22Rv1 (cell line): ENCODE data around the gene COL25A1.

ENCODE experiments used
- ZFX ChIP-seq: fragments of 450-650 bp; IDR thresholded peaks from 2 replicates; pipeline ENCODE4 v1.6.1; 2017; ENCODE audit warnings: antibody characterized with exemption, borderline replicate concordance
- TF ChIP-seq, protein P1 (sequence below): fragments of 450-650 bp; IDR thresholded peaks from 2 replicates; pipeline ENCODE4 v1.5.1; 2017; ENCODE audit warnings: mild to moderate bottlenecking

DNA sequence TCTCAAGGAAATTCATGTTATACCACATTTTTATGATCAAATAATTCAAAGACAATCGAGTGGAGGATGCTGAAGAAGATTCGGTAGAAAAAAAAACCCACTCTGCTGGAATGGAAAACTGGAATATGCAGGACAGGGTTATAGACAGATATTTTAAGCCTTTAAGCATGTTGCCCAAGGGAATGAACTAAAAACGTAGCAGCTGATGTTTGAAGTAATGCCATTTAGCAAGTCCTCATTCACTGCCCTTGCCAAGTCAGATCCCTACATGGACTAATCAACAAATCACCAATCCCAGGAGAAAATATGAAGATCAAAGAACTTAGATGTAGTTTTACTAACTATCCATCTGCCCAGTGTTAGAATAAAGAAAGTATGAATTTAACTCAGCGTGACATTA lies 464.0 kb downstream of the COL25A1 start:
- TF ChIP-seq, protein P1, sequence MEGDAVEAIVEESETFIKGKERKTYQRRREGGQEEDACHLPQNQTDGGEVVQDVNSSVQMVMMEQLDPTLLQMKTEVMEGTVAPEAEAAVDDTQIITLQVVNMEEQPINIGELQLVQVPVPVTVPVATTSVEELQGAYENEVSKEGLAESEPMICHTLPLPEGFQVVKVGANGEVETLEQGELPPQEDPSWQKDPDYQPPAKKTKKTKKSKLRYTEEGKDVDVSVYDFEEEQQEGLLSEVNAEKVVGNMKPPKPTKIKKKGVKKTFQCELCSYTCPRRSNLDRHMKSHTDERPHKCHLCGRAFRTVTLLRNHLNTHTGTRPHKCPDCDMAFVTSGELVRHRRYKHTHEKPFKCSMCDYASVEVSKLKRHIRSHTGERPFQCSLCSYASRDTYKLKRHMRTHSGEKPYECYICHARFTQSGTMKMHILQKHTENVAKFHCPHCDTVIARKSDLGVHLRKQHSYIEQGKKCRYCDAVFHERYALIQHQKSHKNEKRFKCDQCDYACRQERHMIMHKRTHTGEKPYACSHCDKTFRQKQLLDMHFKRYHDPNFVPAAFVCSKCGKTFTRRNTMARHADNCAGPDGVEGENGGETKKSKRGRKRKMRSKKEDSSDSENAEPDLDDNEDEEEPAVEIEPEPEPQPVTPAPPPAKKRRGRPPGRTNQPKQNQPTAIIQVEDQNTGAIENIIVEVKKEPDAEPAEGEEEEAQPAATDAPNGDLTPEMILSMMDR, result no peak
- no peak for TF ChIP-seq ZFX
